ENCODE results near the gene OVAAL.

The OVAAL gene

DNA sequence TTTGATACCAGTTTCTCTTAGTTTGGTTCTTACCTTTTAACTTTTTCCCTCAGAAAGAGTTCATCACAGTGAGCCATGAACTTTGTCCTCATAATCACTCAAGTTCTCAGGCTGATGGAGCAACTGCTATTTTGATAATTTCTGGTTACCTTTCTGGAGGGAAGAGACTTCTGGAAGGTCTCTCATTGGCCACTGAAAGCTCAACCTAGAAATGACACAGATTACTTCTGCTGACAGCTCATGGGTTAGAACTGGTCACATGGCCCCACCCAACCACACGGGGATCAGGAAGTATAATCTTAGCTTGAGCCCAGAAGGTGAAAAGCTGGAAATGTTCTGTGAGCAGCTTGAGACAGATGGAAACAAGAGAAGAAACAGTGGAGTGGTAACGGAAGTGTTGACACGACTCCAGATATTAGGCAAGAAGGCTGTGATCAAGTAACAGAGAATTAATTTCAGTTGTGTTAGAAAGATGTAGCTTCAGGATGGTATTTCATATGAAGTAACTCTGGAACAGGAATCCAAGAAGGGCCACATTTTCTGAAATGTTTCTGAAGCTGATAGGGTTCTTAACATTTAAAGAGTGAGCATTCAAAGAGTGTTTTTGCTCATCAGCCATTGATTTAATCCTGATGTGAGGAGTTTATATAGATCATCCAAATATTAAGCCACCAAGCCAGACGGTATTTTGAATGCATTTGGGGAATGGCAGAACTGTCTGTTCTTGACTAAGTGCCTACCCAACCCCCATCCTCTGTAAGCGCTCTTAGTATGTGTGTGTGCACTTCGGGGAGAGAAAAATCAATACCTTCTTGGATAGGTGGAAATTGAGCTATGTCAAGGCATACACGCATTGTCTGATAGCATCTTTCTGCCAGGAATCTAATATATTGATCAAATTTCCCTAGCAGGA lies 51.1 kb downstream of the OVAAL start:
- no peak for DNase-seq

DNA sequence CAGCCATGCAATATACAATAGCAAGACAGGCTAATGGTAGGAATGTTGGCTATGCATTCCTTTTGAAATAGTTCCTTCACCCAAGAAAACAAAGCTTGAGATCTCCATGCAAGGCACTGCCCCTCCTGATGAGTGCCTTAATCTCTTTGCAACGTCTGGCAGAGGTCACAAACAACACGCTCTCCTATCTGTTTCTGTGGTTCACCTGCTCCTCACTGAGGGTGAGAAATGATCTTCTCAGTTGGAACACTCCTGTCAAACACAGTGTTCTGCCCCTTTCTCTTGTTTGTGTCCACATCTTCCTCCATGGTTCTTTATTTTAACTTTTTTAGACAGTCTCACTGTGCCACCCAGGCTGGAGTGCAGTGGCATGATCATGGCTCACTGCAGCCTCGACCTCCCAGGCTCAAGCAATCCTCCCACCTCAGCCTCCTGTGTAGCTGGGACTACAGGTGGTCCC lies 51.8 kb downstream of the OVAAL start:
- DNase-seq = no peak

DNA sequence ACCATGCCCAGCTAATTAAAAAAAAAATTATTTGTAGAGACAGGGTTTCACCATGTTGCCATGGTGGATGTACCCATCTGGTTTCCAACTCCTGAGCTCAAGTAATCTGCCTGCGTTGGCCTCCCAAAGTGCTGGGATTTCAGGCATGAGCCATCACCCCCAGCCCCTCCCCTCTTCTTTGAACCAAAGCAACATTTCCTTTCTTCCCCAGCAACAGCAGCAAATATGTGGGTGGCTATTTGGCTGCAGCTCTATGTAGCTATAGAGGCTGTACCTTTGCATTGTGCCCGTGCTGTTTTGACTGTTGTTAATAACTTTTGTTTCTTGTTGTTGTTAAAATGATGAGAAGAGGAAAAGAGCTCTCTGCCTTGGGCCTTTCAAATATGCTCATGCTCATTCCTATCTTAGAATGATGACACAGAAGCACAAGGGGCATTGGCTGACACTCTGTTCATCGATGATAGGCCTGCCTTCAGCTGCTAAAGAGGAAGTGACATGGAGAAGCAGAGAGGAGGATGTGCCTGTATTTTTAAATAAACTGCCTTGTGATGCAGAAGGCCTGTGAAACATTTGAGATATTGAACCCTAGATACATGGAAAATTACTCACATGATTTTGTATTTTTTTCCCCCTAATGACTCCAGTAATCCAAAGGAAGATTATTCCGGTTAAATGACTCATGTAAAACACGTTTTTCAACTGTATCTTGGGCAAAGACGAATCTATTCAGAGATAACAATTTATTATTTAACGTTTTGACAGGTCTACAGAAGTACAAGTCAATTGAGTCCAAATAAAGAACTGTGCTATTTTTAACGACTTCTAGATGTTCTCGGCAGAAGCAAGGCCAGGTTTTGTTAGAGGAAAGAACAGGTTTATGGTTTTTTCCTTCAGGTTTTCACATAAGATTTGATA lies 52.5 kb downstream of the OVAAL start:
- DNase-seq = peak in 1 of 2 donors; percentile 3

DNA sequence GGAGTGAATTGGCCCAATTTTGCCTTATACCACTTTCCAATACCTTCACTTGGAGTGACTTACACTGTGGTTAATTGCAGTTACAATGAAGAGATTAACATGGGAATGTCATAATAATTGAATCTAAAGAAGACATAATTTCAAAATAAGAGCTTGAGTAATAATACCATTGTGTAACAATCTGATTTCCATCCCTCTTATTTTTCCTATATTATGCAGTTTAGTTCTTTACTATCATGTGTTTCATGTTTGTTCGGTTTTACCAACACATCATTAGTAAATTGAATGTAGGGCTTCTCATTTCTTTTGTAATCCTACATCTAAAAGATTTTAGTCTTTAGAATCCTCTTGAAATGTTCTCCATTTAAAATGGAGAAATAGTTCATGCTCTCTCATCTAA lies 53.9 kb downstream of the OVAAL start:
- DNase-seq = no peak

DNA sequence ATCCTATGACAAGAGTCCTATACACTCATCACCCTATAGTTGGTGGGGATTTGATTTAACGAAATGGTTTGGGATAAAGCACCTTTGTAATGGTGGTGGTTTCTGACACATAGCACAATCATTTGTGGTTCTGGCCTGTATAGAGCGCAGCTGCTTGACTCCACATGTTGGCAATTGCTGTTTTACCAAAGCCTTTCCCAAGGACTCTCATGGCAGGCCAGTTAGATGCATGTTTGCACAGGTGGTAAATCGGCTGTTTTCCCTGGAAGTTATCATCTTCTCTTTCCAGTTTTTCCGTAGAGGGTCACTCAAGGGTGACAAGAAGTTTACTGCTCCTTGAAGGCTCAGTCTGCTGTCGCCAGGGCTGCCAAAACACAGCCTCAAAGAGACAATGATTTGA lies 56.0 kb downstream of the OVAAL start:
- DNase-seq = no peak

DNA sequence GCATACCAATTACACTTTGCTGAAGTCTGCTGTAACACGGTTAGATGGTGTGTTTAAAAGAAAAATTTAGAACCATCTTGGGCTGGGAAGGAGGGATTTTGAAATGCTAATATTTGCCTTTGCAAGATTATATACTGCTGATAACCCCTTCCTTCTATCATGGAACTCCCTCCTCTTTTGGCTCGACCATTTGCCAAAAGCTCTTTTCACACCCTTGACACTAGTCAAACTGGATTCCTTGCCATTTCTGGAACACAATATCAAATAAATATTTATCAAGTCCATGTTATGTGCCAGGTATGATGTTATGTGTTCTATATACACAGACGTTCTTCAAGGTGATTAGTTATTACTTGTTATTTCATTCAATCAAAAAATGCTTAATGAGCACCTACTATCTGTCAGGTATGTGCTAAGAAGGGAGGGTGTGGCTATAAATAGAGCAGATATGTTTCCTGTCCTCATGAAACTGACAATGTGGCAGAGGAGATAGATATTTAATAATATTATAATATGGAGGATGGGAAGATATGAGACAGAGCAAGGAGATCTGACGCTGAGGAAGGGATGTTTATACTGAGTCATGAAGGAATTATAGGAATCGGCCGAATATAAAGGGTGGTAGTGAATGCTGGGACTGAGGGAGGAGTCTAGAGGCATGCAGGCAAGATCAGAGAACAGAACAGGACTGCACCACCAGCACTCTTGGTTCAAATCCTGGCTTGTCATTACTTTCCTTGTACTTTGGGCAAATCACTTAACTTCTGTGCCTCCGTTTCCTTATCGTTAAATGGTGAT lies 56.9 kb downstream of the OVAAL start:
- DNase-seq = no peak

All from CD4-positive, alpha-beta T cell treated with Interferon alpha-2 for 1 hour (primary cell).